Neural crest cell (in vitro differentiated cells): ENCODE results near the gene CCND1. TPM values are rescaled to one million over a fixed set of nuclear protein-coding genes. Genes with fewer than 3 reads are reported as not detected.
A peak's percentile ranks its signal among the peaks of the same experiment; 100 is the strongest.

Experiments
- DNase-seq: peaks from one replicate; pipeline ENCODE4 v3.0.0; 2021; ENCODE audit warnings: low read depth, mixed read lengths, low spot score
- H3K27ac Mint-ChIP-seq: one replicate; pipeline ENCODE4 v1.8.0; 2021; ENCODE audit warnings: mild to moderate bottlenecking, mixed read lengths; ENCODE audit not compliant: unreplicated experiment
- H3K27me3 Mint-ChIP-seq: 2 replicates; pipeline ENCODE4 v1.8.0; 2021; ENCODE audit warnings: low read depth, mild to moderate bottlenecking, mixed read lengths
- H3K36me3 Mint-ChIP-seq: 2 replicates; pipeline ENCODE4 v1.8.0; 2021; ENCODE audit warnings: low read depth, mild to moderate bottlenecking, mixed read lengths
- H3K4me1 Mint-ChIP-seq: 2 replicates; pipeline ENCODE4 v1.8.0; 2021; ENCODE audit warnings: mixed read lengths
- H3K4me3 Mint-ChIP-seq: one replicate; pipeline ENCODE4 v1.8.0; 2021; ENCODE audit warnings: mild to moderate bottlenecking, mixed read lengths
- H3K9me3 Mint-ChIP-seq: 2 replicates; pipeline ENCODE4 v1.8.0; 2021; ENCODE audit warnings: mixed read lengths
- CTCF ChIP-seq: fragments of 200-600 bp; sonication (generic); conservative IDR thresholded peaks from 2 replicates; pipeline ENCODE4 v1.5.0; 2021; ENCODE audit warnings: antibody characterized with exemption, mild to moderate bottlenecking
- total RNA-seq: library from RNA; stranded (reverse); gene quantifications from 2 replicates; pipeline ENCODE4 v1.2.1, GENCODE V29; 2021

The CCND1 gene
- total RNA-seq, 1 donor from 2014 or later, result 350 TPM

GRCh38 chr11:69700278-69701140, 59.6 kb downstream of the CCND1 start:
- Mint-ChIP-seq H3K27me3 (peaks cover 87% of the 10 kb centered on the region), H3K27ac (no peak overlapping the region), H3K4me3 (peak overlapping the region; percentile 69), H3K4me1 (peaks cover 17% of the 10 kb centered on the region), H3K36me3 (no peaks in the 10 kb centered on the region), H3K9me3 (no peaks in the 10 kb centered on the region)
- DNase-seq, result no peak
- no peak for TF ChIP-seq CTCF

- TF ChIP-seq CTCF, result no peak
- H3K9me3 Mint-ChIP-seq, result no peaks in the 10 kb centered on the region
- peak overlapping the region; percentile 59 for H3K4me3 Mint-ChIP-seq
- peaks cover 90% of the 10 kb centered on the region for H3K27me3 Mint-ChIP-seq
- H3K27ac Mint-ChIP-seq, result no peak overlapping the region
- no peaks in the 10 kb centered on the region for H3K36me3 Mint-ChIP-seq
- DNase-seq, result no peak
- peaks cover 23% of the 10 kb centered on the region for H3K4me1 Mint-ChIP-seq
These were observed 61.3 kb downstream of the CCND1 start for GRCh38 chr11:69702239-69702691.

- Mint-ChIP-seq H3K4me3 (peak overlapping the region; percentile 59), H3K36me3 (no peaks in the 10 kb centered on the region), H3K27me3 (peaks cover 89% of the 10 kb centered on the region), H3K27ac (no peak overlapping the region), H3K4me1 (peaks cover 25% of the 10 kb centered on the region), H3K9me3 (no peaks in the 10 kb centered on the region)
- DNase-seq, result no peak
- no peak for TF ChIP-seq CTCF
These were observed 62.0 kb downstream of the CCND1 start for GRCh38 chr11:69702769-69703452.

- Mint-ChIP-seq H3K4me1 (peaks cover 25% of the 10 kb centered on the region), H3K27ac (no peak overlapping the region), H3K4me3 (no peak overlapping the region), H3K36me3 (no peaks in the 10 kb centered on the region), H3K27me3 (peaks cover 86% of the 10 kb centered on the region), H3K9me3 (no peaks in the 10 kb centered on the region)
- no peak for DNase-seq
- TF ChIP-seq CTCF, result no peak
These were observed 62.5 kb downstream of the CCND1 start for GRCh38 chr11:69703453-69703767.

Other genes with a start within 250 kb of the CCND1 start
- 0.11 TPM in 1 of 2 replicates, not detected in the other for gene LINC01488, start 159.5 kb upstream of the CCND1 start, total RNA-seq
- gene LTO1, start 34.2 kb downstream of the CCND1 start, total RNA-seq, result 24.7 and 26.6 TPM in 2 replicates
- 0.21 and 0.34 TPM in 2 replicates for gene FGF19, start 62.9 kb downstream of the CCND1 start, total RNA-seq
- gene FGF4, start 134.2 kb downstream of the CCND1 start, total RNA-seq, result not detected in 2 replicates
- gene FGF3, start 178.3 kb downstream of the CCND1 start, total RNA-seq, result not detected in 2 replicates